Fibroblast of lung (primary cell): ENCODE measurements around the gene JARID2. TPM values are rescaled to one million over a fixed set of nuclear protein-coding genes. Genes with fewer than 3 reads are reported as not detected.

Experiments
- DNase-seq, 2 donors: peaks; one replicate each; pipeline versions ENCODE4 v3.0.0 to v3.0.0-alpha.2; 2010; ENCODE audit warnings: low read depth in 2 of 2
- H2AFZ ChIP-seq: 2 replicates; pipeline ENCODE4 v1.5.1; 2012; ENCODE audit warnings: low read length, control low read depth, inconsistent platforms
- H3K27ac ChIP-seq: 2 replicates; pipeline ENCODE4 v1.5.1; 2011; ENCODE audit warnings: low read length, control low read depth; ENCODE audit not compliant: insufficient read depth
- H3K27me3 ChIP-seq: 2 replicates; pipeline ENCODE4 v1.5.1; 2011; ENCODE audit warnings: mild to moderate bottlenecking, low read length; ENCODE audit not compliant: control insufficient read depth, insufficient read depth
- H3K36me3 ChIP-seq: 2 replicates; pipeline ENCODE4 v1.5.1; 2011; ENCODE audit warnings: low read length; ENCODE audit not compliant: control insufficient read depth, insufficient read depth
- H3K4me1 ChIP-seq: 2 replicates; pipeline ENCODE4 v1.5.1; 2011; ENCODE audit warnings: low read length; ENCODE audit not compliant: control insufficient read depth, insufficient read depth; ENCODE audit errors: extremely low read depth
- H3K4me2 ChIP-seq: 2 replicates; pipeline ENCODE4 v1.5.1; 2011; ENCODE audit warnings: low read length, control low read depth; ENCODE audit not compliant: insufficient read depth; ENCODE audit errors: extremely low read depth
- H3K4me3 ChIP-seq, 4 experiments: fragments of 200-600 bp in 1 of 4; sonication (generic) in 1 of 4; replicated peaks in 1 of 4; 2 replicates each; pipeline ENCODE4 v1.5.1; 2011 to 2016; ENCODE audit warnings: low read length in 4 of 4, low read depth in 3 of 4, mild to moderate bottlenecking in 3 of 4, control low read depth in 2 of 4, inconsistent platforms in 1 of 4, mixed read lengths in 1 of 4; ENCODE audit not compliant: insufficient read depth in 1 of 4; ENCODE audit errors: control extremely low read depth in 1 of 4
- H3K79me2 ChIP-seq: 2 replicates; pipeline ENCODE4 v1.5.1; 2012; ENCODE audit warnings: mild to moderate bottlenecking, low read length, inconsistent platforms; ENCODE audit not compliant: control insufficient read depth, insufficient read depth
- H3K9ac ChIP-seq: 2 replicates; pipeline ENCODE4 v1.5.1; 2011; ENCODE audit warnings: mild to moderate bottlenecking, low read length, control low read depth; ENCODE audit not compliant: insufficient read depth
- H3K9me3 ChIP-seq: 2 replicates; pipeline ENCODE4 v1.5.1; 2012; ENCODE audit warnings: low read depth, low read length; ENCODE audit not compliant: control insufficient read depth, insufficient read depth
- H4K20me1 ChIP-seq: 2 replicates; pipeline ENCODE4 v1.5.1; 2011; ENCODE audit warnings: low read length; ENCODE audit not compliant: control insufficient read depth, insufficient read depth; ENCODE audit errors: extremely low read depth
- EZH2 ChIP-seq: IDR thresholded peaks from 2 replicates; pipeline ENCODE4 v1.5.1; 2012; ENCODE audit warnings: low read length, control low read depth, mild to moderate bottlenecking; ENCODE audit errors: missing control alignments
- polyA plus RNA-seq, 2 donors: library from polyadenylated mRNA; depleted of rRNA in 1 of 2; stranded (reverse) in 1 of 2; unstranded in 1 of 2; fragments of >200 nt; gene quantifications; 2 replicates each; pipeline ENCODE4 v1.2.1, GENCODE V29; 2011 to 2012; ENCODE audit warnings: missing spikeins in 1 of 2
- total RNA-seq: library from RNA; depleted of rRNA; stranded (reverse); fragments of >200 nt; gene quantifications from 2 replicates; pipeline ENCODE4 v1.2.1, GENCODE V29; 2014
- TF ChIP-seq, protein P1 (sequence below), 2 donors: IDR thresholded peaks in 1 of 2; conservative IDR thresholded peaks in 1 of 2; 1 replicate in 1 of 2; 2 replicates in 1 of 2; pipeline ENCODE4 v1.5.1; 2011 to 2012; ENCODE audit warnings: low read length in 2 of 2, control low read depth in 1 of 2, inconsistent platforms in 1 of 2, low read depth in 1 of 2, mild to moderate bottlenecking in 1 of 2

The JARID2 gene
- total and polyA plus RNA-seq, 2 donors (not counting 1 experiment from before 2014, with no cell fraction given) = 5.0 to 8.2 TPM

- H4K20me1 ChIP-seq = peaks cover 2% of the 10 kb centered on the region
- no peak overlapping the region for H3K27ac ChIP-seq
Measured at GRCh38 chr6:15254070-15254975, 8.5 kb downstream of the JARID2 start.

DNA sequence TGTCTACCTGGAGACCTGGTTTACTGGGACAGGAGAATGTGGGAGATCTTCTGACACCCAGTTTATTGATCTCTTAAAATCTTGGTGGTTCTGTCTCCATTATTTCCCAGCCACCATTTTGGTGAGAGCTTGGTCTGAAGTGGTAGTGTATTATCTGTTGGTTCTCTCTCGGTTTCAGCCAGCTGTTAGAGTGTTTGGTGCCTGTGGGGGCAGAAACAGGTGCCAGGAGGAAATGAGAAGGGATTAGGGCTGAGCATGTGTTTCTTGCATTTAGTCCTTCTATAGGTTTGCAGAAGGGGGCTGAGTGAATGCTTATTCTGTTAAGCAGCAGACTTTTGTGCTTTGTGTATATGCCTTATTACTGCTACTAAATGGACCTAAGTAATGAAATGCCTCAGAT lies 9.6 kb downstream of the JARID2 start:
- Histone ChIP-seq H3K79me2 (peaks cover 33% of the 10 kb centered on the region), H3K27ac (no peak overlapping the region), H4K20me1 (peaks cover 2% of the 10 kb centered on the region), H3K9me3 (no peaks in the 10 kb centered on the region), H3K27me3 (no peaks in the 10 kb centered on the region), H3K36me3 (no peaks in the 10 kb centered on the region), H3K4me2 (no peak overlapping the region), H3K4me1 (peaks cover 6% of the 10 kb centered on the region), H2AFZ (no peak overlapping the region), H3K9ac (no peak overlapping the region), H3K4me3 (no peak overlapping the region)
- TF ChIP-seq EZH2 = no peak
- TF ChIP-seq, protein P1, sequence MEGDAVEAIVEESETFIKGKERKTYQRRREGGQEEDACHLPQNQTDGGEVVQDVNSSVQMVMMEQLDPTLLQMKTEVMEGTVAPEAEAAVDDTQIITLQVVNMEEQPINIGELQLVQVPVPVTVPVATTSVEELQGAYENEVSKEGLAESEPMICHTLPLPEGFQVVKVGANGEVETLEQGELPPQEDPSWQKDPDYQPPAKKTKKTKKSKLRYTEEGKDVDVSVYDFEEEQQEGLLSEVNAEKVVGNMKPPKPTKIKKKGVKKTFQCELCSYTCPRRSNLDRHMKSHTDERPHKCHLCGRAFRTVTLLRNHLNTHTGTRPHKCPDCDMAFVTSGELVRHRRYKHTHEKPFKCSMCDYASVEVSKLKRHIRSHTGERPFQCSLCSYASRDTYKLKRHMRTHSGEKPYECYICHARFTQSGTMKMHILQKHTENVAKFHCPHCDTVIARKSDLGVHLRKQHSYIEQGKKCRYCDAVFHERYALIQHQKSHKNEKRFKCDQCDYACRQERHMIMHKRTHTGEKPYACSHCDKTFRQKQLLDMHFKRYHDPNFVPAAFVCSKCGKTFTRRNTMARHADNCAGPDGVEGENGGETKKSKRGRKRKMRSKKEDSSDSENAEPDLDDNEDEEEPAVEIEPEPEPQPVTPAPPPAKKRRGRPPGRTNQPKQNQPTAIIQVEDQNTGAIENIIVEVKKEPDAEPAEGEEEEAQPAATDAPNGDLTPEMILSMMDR (conservative IDR thresholded peaks at IDR 0.05 in 1 of 2, IDR thresholded peaks at IDR 0.05 in 1 of 2; ENCODE audit: low read depth in 1 of 2, low read length in 2 of 2) = no peak
- no peak for DNase-seq

More at GRCh38 chr6:15254070-15254975, 8.5 kb downstream of the JARID2 start:
- no peak overlapping the region for H2AFZ ChIP-seq
- H3K4me1 ChIP-seq = peaks cover 3% of the 10 kb centered on the region
- TF ChIP-seq, protein P1 (conservative IDR thresholded peaks at IDR 0.05 in 1 of 2, IDR thresholded peaks at IDR 0.05 in 1 of 2; ENCODE audit: low read depth in 1 of 2, low read length in 2 of 2) = no peak
- TF ChIP-seq EZH2 = no peak
- peak in 1 of 2 donors; percentile 33 for DNase-seq
- no peak overlapping the region for H3K4me2 ChIP-seq
- H3K9me3 ChIP-seq = no peaks in the 10 kb centered on the region
- H3K36me3 ChIP-seq = no peaks in the 10 kb centered on the region
- no peaks in the 10 kb centered on the region for H3K27me3 ChIP-seq
- H3K4me3 ChIP-seq = no peak overlapping the region
- no peak overlapping the region for H3K9ac ChIP-seq
- peaks cover 38% of the 10 kb centered on the region for H3K79me2 ChIP-seq

DNA sequence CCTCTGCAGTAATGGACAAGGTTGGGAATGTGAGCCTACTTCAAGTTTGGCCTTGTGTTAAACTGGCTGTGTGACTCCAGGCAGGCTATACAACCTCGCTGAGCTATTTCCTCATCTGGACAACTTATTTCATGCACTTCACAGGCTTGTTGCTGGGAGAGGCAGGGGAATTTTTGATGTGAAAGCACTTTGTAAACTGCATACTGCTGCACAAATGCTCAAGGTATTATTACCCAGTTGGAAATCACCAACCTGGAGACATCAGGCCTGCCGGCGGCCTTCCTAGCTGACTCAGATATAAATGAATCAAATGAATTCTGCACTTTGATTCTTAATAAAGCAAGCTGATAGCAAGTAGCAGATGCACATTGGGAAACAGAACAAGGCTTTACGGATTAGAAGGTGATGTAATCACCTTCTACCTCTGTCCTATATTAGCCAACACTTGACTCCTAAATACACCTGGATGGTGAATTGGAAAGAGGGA lies 10.1 kb downstream of the JARID2 start:
- DNase-seq = no peak
- peaks cover 2% of the 10 kb centered on the region for H4K20me1 ChIP-seq
- no peak overlapping the region for H3K9ac ChIP-seq
- H3K27ac ChIP-seq = no peak overlapping the region
- TF ChIP-seq EZH2 = no peak
- TF ChIP-seq, protein P1 (conservative IDR thresholded peaks at IDR 0.05 in 1 of 2, IDR thresholded peaks at IDR 0.05 in 1 of 2; ENCODE audit: low read depth in 1 of 2, low read length in 2 of 2) = no peak
- H3K4me2 ChIP-seq = no peak overlapping the region
- H3K79me2 ChIP-seq = peaks cover 31% of the 10 kb centered on the region
- no peak overlapping the region for H2AFZ ChIP-seq
- H3K36me3 ChIP-seq = no peaks in the 10 kb centered on the region
- no peak overlapping the region for H3K4me3 ChIP-seq
- H3K27me3 ChIP-seq = no peaks in the 10 kb centered on the region
- peaks cover 8% of the 10 kb centered on the region for H3K4me1 ChIP-seq
- no peaks in the 10 kb centered on the region for H3K9me3 ChIP-seq
